HepG2 (cell line): ENCODE results near the gene TNS1. TPM values are rescaled to one million over a fixed set of nuclear protein-coding genes. Genes with fewer than 3 reads are reported as not detected.

ENCODE experiments used
- ATAD3A ChIP-seq: sonication (generic); formaldehyde crosslinking; IDR thresholded peaks from 2 replicates; pipeline ENCODE4 v1.4.0; 2020; ENCODE audit warnings: missing genetic modification reagents
- ETV6 ChIP-seq: sonication (generic); formaldehyde crosslinking; conservative IDR thresholded peaks from 2 replicates; pipeline ENCODE4 v1.4.0; 2020; ENCODE audit warnings: missing genetic modification reagents
- MIXL1 ChIP-seq: IDR thresholded peaks from 2 replicates; pipeline ENCODE4 v1.6.1; 2016
- MLXIP ChIP-seq: sonication (generic); formaldehyde crosslinking; IDR thresholded peaks from 2 replicates; pipeline ENCODE4 v1.9.0; 2021; ENCODE audit warnings: missing genetic modification reagents, borderline replicate concordance
- MZF1 ChIP-seq: sonication (generic); formaldehyde crosslinking; IDR thresholded peaks from 2 replicates; pipeline ENCODE4 v1.8.1; 2023; ENCODE audit warnings: mild to moderate bottlenecking, missing genetic modification reagents, borderline replicate concordance
- PHF5A ChIP-seq: IDR thresholded peaks from one replicate; pipeline ENCODE4 v1.6.1; 2018; ENCODE audit warnings: low read depth, missing genetic modification reagents; ENCODE audit not compliant: unreplicated experiment
- PITX1 ChIP-seq: sonication (generic); formaldehyde crosslinking; IDR thresholded peaks from 2 replicates; pipeline ENCODE4 v1.5.1; 2020; ENCODE audit warnings: mild to moderate bottlenecking, missing genetic modification reagents
- RARG ChIP-seq: sonication (generic); formaldehyde crosslinking; IDR thresholded peaks from 2 replicates; pipeline ENCODE4 v1.4.0; 2020; ENCODE audit warnings: low read depth, mild to moderate bottlenecking, missing genetic modification reagents
- SSRP1 ChIP-seq: IDR thresholded peaks from 2 replicates; pipeline ENCODE4 v1.6.1; 2016; ENCODE audit warnings: control low read depth
- ZFP41 ChIP-seq: sonication (generic); formaldehyde crosslinking; IDR thresholded peaks from 2 replicates; pipeline ENCODE4 v1.4.0; 2020; ENCODE audit warnings: mild to moderate bottlenecking, missing genetic modification reagents, borderline replicate concordance
- ZNF180 ChIP-seq: sonication (generic); formaldehyde crosslinking; IDR thresholded peaks from 2 replicates; pipeline ENCODE4 v1.4.0; 2020; ENCODE audit warnings: low read depth, missing genetic modification reagents, borderline replicate concordance
- ZNF317 ChIP-seq: sonication (generic); formaldehyde crosslinking; IDR thresholded peaks from 2 replicates; pipeline ENCODE4 v1.5.0; 2020; ENCODE audit warnings: mild to moderate bottlenecking, missing genetic modification reagents
- ZNF331 ChIP-seq: sonication (generic); formaldehyde crosslinking; IDR thresholded peaks from 2 replicates; pipeline ENCODE4 v1.4.0; 2020; ENCODE audit warnings: missing genetic modification reagents
- ZNF768 ChIP-seq: sonication (generic); formaldehyde crosslinking; IDR thresholded peaks from 2 replicates; pipeline ENCODE4 v1.4.0; 2020; ENCODE audit warnings: missing genetic modification reagents
- ZNF776 ChIP-seq: sonication (generic); formaldehyde crosslinking; IDR thresholded peaks from 2 replicates; pipeline ENCODE4 v1.4.0; 2020; ENCODE audit warnings: mild to moderate bottlenecking, missing genetic modification reagents
- ZNF781 ChIP-seq: sonication (generic); formaldehyde crosslinking; IDR thresholded peaks from 2 replicates; pipeline ENCODE4 v1.5.1; 2020; ENCODE audit warnings: borderline replicate concordance, mild to moderate bottlenecking, missing genetic modification reagents; ENCODE audit errors: not compliant biosample characterization
- ZSCAN25 ChIP-seq: sonication (generic); formaldehyde crosslinking; IDR thresholded peaks from 2 replicates; pipeline ENCODE4 v1.8.0; 2022; ENCODE audit warnings: mild to moderate bottlenecking, missing genetic modification reagents
- polyA plus RNA-seq, 8 experiments: library from polyadenylated mRNA; depleted of rRNA in 3 of 8; stranded (reverse) in 7 of 8; unstranded in 1 of 8; fragments of >200 nt; fragmentation: Illumina TruSeq in 4 of 8; extraction: Trizol in 4 of 8; gene quantifications; 2 replicates each; pipeline versions ENCODE4 v1.2.1 to v1.2.3, GENCODE V29; 2011 to 2016; ENCODE audit warnings: low read depth in 4 of 8, missing spikeins in 1 of 8, mixed read lengths in 1 of 8; ENCODE audit not compliant: insufficient read depth in 1 of 8
- total RNA-seq, 5 experiments: library from RNA; depleted of rRNA; stranded (reverse); fragments of >200 nt; fragmentation: Illumina TruSeq; extraction: Trizol; gene quantifications; 2 replicates each; pipeline ENCODE4 v1.2.3, GENCODE V29; 2016; ENCODE audit warnings: low read depth in 1 of 5
- TF ChIP-seq, protein P1 (sequence below): sonication (generic); formaldehyde crosslinking; conservative IDR thresholded peaks from 2 replicates; pipeline ENCODE4 v1.8.0; 2022; ENCODE audit warnings: mild to moderate bottlenecking, moderate library complexity, missing genetic modification reagents
- TF ChIP-seq, protein P2 (sequence below): sonication (generic); formaldehyde crosslinking; IDR thresholded peaks from 2 replicates; pipeline ENCODE4 v1.8.0; 2023; ENCODE audit warnings: mild to moderate bottlenecking, missing genetic modification reagents
- TF ChIP-seq, protein P3 (sequence below): sonication (generic); formaldehyde crosslinking; IDR thresholded peaks from 2 replicates; pipeline ENCODE4 v1.4.0; 2020; ENCODE audit warnings: mild to moderate bottlenecking, missing genetic modification reagents

The TNS1 gene
- total and polyA plus RNA-seq, 2 of the 13 experiments (the other 11 are each of a cell fraction or from before 2014, with no cell fraction given), result 1.9 to 118 TPM

GRCh38 chr2:217789003-217789735 is 213.6 kb downstream of the TNS1 start (continued):
- peak; percentile 81; the same call in 1 of the 2 replicates for TF ChIP-seq ZNF331 (CRISPR knock-in tag)
- peak; percentile 22 for TF ChIP-seq ZNF781
- TF ChIP-seq ETV6 (CRISPR knock-in tag), result no peak
- TF ChIP-seq PHF5A (CRISPR knock-in tag), result peak; percentile 61
- TF ChIP-seq RARG, result no peak
- peak; percentile 55; the same call in 1 of the 2 replicates for TF ChIP-seq ZSCAN25 (CRISPR knock-in tag)
- peak; percentile 26; the same call in 1 of the 2 replicates for TF ChIP-seq PITX1
- TF ChIP-seq ATAD3A (CRISPR knock-in tag), result no peak
- 0 out of 2 replicates have a peak, but pooled peaks have one; percentile 25 for TF ChIP-seq ZNF317 (CRISPR knock-in tag)
- TF ChIP-seq, protein P1, sequence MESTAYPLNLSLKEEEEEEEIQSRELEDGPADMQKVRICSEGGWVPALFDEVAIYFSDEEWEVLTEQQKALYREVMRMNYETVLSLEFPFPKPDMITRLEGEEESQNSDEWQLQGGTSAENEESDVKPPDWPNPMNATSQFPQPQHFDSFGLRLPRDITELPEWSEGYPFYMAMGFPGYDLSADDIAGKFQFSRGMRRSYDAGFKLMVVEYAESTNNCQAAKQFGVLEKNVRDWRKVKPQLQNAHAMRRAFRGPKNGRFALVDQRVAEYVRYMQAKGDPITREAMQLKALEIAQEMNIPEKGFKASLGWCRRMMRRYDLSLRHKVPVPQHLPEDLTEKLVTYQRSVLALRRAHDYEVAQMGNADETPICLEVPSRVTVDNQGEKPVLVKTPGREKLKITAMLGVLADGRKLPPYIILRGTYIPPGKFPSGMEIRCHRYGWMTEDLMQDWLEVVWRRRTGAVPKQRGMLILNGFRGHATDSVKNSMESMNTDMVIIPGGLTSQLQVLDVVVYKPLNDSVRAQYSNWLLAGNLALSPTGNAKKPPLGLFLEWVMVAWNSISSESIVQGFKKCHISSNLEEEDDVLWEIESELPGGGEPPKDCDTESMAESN (CRISPR knock-in tag), result 0 out of 2 replicates have a peak, but pooled peaks have one; percentile 60
- TF ChIP-seq ZNF180 (CRISPR knock-in tag), result no peak
- no peak for TF ChIP-seq SSRP1 (CRISPR knock-in tag)
- TF ChIP-seq ZFP41 (CRISPR knock-in tag), result peak; percentile 44; the same call in 1 of the 2 replicates
- no peak for TF ChIP-seq ZNF768
- TF ChIP-seq, protein P2, sequence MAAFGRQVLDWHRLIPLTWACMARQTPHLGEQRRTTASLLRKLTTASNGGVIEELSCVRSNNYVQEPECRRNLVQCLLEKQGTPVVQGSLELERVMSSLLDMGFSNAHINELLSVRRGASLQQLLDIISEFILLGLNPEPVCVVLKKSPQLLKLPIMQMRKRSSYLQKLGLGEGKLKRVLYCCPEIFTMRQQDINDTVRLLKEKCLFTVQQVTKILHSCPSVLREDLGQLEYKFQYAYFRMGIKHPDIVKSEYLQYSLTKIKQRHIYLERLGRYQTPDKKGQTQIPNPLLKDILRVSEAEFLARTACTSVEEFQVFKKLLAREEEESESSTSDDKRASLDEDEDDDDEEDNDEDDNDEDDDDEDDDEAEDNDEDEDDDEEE (CRISPR knock-in tag), result peak; percentile 82; the same call in 1 of the 2 replicates
- TF ChIP-seq, protein P3, sequence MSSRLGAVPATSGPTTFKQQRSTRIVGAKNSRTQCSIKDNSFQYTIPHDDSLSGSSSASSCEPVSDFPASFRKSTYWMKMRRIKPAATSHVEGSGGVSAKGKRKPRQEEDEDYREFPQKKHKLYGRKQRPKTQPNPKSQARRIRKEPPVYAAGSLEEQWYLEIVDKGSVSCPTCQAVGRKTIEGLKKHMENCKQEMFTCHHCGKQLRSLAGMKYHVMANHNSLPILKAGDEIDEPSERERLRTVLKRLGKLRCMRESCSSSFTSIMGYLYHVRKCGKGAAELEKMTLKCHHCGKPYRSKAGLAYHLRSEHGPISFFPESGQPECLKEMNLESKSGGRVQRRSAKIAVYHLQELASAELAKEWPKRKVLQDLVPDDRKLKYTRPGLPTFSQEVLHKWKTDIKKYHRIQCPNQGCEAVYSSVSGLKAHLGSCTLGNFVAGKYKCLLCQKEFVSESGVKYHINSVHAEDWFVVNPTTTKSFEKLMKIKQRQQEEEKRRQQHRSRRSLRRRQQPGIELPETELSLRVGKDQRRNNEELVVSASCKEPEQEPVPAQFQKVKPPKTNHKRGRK, result 0 out of 2 replicates have a peak, but pooled peaks have one; percentile 62
- no peak for TF ChIP-seq MLXIP (CRISPR knock-in tag)
- 0 out of 2 replicates have a peak, but pooled peaks have one; percentile 22 for TF ChIP-seq MIXL1
- no peak for TF ChIP-seq ZNF776
- no peak for TF ChIP-seq MZF1 (CRISPR knock-in tag)
